Activated CD4-positive, alpha-beta T cell treated with anti-CD3 and anti-CD28 coated beads for 1 hour (primary cell): Measurements from ENCODE around the gene GRIK3.

Experiments used
- DNase-seq: peaks from one replicate; pipeline ENCODE4 v3.0.0-alpha.2; 2020

The GRIK3 gene

DNA sequence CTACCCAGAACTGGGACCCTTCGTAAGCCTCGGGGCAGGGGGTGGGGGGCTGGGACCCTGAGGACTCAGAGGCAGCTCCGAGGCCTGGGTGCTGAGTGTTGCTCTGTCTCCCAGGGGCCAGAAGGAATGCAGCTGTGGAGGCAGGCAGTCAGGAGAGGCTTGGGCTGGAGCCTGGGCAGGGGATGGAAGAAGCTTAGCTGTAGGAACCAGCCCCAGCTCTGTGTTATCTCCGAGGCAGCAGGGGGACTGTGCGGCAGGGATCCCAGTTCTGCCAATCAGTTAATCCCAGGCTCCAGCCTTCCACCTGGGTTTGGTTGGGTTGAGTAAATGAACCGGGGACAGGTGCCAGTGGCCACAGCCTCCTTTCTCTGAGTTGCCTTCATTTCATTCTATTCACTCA lies 8.2 kb upstream of the GRIK3 start:
- DNase-seq, result no peak

DNA sequence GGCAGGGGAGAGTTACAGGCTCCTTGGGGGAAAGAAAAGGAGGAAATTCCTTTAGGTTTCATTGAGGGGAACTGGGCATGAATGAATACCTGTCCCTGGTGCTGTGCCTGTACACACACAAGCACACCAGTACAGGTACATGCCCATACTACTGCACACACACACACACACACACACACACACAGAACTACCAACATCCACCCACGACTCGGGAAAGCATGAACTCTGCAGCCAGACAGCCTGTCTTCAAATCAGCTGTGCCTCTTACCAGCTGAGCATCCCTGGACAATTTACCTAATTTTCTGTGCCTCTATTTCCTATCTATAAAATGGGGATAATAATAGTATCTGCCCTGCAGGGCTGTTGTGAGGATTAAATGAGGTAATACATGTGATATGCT lies 7.2 kb upstream of the GRIK3 start:
- DNase-seq, result no peak

DNA sequence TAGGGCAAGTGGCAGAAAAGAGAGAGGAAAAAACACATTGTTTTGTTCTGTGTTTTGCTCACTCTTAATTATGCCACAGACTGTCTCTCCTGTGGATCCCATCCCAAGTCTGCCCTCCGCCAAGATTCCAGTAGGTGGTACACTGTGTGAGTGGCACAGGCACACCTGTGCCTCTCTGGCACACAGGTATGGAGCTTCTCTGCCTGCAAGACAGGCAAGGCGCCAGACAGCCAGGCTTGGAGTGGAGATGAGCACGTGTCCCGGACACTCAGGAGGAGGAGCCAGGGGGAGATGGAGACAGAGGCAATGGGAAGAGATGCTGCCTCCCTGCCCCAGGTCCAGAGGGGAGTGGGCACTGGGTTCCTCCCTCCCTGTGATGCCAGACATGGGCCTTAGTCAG lies 6.5 kb upstream of the GRIK3 start:
- no peak for DNase-seq

DNA sequence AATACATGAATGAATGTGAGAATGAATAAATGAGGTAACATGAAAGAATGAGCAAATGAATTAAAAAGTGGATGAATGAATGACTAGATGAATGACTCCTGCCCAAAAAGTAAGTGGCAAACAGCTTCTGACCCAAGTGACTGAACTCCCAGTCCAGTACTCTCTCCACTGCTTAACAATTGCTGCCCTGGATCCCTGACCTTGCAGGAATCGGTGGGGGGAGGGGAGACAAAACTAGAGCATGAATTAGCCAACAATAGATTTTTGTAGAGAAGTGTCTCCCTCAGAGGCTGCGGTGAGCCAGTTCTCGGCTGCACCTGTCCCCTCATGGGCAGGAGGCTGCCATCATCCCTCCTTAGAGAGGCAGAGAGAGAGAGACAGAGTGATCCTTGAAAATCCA lies 5.9 kb upstream of the GRIK3 start:
- no peak for DNase-seq

DNA sequence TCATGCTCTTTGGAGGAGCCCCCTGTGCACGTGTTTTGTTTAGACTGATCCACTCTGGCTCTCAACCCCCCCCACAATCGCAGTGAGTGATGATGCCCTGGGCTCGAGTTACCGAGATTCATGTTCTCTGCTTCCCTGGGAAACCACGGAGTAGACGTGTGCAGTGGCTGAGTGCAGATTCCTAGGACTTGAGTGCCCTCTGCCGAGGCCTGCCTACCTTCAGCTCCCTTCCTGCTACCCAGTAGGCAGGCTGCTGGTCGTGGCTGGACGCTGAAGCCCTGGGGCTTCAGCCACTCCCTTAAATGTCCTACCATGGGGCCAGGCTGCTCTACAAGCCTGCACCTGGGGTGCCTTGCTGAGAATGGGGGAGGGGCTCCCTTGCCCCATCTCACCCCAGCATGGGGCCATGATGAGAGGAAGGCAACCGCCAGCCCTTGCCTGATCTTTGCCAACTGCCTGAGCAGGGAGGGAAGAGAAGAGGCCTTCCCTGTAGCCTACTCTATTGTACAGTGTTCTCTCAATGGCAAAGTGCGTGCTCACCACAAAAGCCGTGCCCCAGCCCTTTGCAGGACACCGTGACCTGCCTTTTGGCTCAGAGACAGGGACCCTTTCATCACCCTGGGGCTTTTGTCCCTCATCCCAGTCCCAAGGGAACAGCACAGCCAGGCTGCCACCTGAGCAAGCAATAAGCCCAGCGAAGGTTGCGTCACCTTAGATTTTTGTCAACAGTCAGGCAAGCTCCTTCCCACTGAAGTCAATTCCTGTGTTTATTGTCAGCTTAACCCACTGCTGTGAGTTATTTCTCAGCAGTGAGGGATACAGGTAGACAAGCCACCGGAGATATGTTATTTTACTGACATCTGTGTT lies 4.1 kb upstream of the GRIK3 start:
- no peak for DNase-seq

DNA sequence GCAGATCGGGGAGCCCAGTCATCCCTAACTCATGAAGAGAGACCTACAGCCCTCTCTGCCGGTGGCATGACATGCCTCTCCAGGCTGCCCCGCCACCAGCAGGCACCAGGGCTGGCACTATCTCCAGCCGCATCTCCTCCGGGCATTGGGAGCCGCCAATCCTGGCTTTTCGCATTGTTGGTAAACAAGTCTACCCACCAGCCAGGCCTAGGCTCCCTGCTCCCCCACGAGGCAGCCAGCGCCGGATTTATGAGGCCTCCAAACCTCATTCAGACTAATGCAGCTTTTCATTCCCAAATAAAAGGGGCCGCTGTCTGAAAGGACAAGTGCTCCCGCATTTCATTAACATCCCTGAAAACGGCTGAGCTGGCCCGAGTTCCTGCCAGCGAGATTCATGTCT lies 3.4 kb upstream of the GRIK3 start:
- no peak for DNase-seq

DNA sequence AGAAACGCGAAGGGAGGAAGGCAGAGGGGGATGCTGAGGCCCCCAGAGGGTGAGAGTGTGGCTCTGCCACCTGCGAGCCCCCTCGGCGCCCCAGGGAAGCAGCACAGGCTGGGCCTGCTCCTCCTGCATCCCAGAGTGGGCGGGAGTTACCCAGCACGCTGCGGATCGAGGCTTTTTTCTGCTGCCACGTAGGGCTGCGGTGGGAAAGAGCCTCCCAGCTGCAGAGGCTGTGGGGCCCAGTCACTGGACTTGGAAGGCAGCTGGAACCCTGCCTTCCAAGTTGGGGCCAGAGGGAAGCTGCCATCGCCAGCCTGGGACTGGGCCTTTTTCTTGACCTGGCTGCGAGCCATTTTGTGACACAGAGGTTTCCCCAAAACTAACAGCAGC lies 2.3 kb upstream of the GRIK3 start:
- no peak for DNase-seq

DNA sequence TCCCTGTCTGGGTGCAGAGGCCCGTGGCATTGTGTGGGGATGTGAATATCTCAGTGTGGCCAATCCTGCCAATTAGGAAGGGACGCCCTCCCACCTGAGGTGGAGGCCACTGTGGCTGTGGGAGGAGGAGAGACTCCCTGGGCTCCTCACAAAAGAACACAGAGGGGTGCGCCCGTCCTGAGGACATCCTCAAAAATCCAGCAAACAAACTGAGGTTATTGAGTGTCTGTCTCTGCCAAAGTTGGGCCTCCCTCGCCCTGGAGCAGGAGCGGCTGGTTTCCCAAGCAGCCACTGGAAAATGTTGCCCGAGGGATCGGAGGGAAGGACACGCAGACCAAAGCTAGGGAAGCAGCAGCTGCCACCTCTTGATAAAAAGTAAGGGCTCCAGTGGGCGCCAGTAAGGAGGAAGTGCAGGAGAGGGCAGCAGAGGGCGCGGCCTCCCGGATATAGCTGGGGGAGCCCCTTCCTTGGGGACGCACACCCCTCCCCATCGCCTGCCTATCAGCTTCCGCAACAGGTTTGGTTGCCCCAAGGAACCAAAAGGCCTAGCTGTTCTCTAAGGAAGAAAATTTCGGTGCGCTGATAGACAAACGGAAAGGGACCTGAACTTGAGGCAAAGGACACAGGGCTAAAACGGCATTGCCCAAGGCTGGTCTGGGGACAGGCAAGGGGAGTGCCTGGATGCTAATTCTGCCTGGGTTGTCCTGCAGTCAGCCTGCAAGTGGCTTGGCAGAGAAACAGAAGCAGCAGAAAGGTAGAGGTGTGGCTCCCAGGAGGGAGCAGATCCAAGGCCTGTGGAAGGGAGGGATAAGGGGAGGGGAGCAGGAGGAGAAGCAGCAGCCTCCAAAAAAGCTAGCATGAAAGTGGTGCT lies 1.7 kb upstream of the GRIK3 start:
- no peak for DNase-seq

DNA sequence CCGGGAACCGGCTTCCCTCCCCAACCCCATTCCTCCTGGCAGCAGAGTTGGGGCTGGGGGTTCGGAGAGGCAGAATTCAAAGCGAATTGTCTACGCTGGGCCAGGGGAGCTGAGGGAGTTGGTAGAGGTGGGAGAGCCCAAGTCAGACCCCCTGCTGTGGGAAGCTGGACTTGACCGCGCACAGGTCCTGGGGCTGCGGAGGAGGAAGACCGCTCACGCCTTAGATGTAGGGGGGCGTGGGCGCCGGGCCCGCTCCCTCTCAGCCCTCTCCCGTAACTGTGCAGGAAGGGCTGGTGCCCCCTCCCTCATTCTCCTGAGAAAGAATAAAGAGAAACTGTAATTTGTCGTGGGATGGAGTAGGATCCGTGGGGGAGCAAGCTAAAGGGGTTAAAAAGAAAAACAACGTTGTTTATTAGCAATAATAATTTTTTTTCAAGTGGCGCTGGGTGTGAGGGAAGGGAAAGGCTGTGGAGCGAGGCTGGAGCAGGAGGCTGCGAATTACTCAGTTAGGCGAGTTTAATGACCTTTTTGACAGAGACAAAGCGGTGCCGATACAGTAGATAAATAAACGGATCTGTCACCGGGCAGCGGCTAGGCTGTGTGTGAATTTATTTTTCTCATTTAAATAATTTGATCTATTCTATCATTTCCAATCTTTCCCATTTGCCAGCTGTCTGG lies 838 bp upstream of the GRIK3 start:
- DNase-seq, result no peak

DNA sequence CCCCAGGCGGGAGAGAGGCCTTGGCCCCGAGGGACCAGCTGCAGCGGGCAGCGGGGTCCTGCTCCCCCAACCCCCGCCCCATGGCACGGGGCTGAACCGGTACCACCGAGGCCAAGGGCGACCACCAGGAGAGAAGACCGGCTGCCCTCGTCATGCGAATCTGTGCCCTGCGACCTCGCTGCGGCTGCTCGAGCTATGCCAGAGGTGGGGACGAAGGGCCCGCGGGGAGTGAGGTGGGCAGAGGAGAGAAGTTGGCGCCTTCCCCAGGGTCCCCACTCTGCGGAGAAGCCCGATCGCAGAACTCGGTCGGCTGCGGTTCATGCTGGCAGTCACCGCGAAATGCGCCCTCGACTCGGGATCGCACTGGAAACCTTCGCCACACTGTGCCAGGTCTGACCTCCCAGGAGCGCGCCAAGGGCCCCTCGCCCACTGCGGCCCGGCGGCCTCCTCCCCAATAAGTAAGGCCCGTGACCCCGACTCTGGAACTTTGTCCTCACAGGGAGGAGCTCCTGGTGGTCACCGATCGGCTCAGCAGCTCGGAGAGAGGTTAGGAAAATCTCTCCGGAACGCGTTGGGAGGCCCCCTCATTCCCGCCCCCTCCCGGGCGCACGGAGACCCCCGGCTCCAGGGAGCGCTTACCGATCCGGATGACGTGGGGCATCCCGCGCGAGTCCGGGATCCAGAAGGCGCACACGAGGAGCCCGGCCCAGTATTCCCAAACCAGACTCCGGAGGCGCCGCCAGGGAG lies 787 bp downstream of the GRIK3 start:
- DNase-seq, result no peak

DNA sequence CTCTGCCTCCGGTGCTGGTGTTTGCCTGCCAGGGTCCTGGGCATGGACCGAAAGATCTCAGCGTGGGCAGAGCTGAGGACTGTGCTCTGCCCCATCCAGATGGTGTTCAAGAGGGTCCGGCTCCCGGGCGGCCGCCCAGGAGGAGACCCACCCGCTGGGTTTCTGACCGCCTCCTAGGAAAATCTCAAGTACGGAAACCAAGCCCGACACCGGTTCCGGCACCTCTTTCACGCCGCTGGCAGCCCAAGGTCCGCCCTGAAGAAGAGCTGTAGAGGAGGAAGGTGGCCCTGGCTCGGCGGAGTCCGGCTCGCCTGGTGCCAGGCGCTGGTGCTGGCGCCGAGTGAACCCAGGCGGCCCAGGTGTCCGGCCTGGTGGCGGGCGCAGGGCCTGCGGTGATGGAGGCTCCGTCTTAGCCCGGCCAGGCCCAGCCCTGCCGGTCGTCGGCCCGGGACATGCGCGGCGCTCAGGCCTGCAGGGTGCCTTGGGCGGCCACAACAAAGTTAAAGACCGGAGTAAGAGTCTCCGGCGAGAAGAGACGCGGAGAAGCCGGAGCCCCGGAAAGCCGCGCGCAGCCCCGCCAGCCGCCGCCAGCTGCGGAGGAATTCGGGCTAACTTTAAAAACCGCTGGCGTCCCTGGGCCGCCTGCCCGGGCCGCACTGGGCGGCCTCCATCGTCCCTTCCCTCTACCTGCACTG lies 1.5 kb downstream of the GRIK3 start:
- no peak for DNase-seq

DNA sequence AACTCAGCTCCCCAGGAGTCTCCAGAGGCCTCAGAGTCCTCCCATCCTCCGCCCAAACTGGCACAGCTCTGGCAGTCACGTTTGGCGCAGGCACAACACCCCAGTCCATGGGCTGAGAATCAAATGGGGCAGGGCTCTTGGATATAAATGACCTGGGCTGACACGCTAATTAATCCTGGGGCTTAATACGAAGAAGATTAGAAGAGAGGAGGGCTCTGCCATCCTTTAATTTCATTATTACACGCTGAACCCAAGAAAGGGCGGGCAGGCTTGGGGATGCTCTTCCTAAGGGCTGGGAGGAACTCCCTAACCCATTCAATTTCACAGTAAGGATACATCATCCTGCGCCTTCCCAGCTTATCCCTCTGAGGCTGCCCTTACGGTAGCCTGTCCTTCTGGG lies 2.4 kb downstream of the GRIK3 start:
- DNase-seq, result no peak

DNA sequence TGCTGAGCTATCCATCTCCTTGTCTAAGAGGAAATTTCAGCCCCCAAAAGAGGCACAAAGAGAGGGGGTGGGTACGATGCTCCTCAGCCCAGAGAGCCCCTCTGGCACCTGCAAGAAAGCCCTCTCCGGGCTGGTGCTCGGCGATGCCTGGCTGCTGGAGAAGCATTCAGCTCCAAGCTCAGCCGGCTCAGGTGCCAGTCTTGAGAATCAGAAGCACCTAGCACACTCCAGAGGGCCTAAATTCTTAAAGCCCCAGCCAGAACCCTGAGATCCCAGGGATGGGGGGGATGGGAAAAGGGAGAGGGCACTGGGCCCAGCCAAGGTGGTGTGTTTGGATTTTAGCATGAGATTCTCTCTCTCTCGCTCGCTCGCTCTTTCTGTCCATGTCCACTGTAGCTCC lies 2.9 kb downstream of the GRIK3 start:
- no peak for DNase-seq

DNA sequence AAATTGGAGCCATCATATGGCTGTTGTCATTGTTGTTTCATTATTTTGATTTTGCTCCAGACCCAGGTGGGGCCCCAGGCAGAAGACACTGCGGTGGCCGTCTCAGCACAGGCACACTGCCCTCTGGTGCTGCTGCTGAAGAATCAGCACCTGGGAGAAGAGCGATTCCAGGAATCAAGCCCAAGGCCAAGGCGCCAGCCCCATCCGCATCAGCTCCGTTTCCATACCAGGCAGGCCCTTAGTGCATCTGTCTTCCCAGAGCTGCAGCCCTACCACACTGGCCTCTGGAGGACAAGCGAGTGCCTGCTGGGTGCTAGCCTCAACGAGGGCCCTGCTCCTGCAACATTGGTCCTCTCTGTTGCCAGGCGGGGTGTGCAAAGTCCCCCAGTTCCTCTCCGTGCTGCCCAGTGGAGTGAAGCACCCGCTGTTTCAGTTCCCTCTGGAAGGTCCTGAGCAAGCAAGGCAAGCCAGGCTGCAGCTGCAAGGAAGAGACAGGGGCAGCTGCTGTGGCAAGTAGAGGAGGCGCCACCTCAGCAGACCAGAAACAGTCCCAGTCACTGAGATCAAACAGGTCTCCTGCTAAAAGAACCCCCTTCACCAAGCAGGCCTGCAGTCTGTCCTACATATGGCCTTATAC lies 5.2 kb downstream of the GRIK3 start:
- DNase-seq, result no peak

DNA sequence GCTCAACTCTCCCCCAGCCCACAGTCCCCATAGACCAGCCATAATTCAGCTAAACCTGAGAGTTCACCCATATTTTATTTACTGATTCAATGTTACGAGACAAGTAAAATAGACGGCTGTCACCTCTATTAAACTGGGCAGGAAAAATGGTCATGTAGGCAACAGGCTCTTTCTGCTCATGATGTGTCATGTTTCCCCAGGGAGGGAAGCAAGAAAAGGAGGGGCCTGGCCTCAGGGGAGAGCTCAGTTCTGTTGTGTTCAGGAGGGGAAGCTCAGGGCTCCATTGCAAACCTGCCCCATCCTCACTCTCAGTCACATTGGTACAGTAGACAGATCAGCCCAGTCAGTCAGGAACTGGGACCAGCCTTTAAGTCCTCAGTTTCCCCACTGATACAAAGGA lies 12.8 kb downstream of the GRIK3 start:
- DNase-seq, result no peak

DNA sequence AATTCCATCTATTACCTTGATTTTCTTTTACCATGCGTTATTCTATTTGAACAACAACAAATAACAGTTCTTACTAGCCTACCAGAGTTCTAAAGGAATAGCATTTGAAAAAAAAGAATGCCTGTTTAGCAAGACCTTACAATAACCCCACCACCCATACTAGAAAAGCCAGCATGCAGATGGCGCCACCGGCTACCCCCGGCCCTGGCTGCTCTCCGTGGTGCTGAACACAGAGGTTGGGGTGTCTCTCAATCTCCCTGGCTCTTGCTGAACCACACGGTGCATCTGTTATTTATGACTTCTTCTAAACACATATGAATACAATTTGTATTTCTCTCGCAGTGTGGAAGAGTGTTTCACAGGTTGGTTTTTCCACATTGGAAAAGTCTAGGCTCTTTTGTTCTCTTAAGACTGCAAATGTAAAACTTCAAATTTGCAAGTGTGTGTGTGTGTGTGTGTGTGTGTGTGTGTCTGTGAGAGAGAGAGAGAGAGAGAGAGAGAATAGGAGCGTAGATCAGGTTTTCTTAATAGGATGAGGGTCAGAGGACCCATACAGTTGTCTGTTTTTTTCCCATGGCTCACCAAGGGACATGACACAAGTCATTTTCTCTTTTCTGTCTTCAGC lies 13.6 kb downstream of the GRIK3 start:
- DNase-seq, result no peak

DNA sequence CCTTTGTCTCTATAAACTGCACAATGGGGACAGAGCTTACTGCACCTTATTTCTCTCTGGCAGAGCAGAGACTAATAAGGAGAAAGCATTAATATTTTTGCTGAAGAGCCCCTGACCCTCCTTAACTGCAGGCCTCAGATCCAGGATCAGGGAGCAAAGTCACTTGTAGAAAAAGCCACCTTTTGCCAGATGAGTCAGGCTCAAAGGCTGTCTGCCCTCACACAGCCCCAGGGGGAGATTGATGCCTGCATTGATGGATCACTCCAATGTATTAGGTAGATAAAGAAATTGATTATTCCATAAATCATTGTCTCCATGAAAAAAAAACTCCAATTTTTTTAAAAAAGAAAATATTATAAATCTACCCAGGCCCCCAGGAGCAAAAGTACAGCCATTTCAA lies 15.8 kb downstream of the GRIK3 start:
- DNase-seq, result no peak

DNA sequence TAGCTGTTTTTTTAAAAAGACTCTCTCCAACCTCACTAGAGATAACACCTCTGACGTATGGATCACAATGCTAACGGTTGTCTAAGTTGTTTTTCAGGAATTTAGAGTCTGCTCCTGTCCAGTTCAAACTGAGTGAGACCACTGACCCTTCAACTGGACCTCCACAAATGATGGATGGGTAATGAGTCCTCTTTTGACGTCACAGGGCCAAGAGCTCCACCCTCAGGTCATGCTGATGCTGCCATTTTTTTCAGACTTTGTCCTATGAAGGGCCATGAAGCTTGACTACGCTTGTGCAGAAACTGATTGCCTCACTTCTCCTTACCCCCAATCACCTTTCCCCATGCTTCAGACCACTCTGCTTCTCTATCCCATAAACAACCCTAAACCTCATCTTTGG lies 16.6 kb downstream of the GRIK3 start:
- no peak for DNase-seq

DNA sequence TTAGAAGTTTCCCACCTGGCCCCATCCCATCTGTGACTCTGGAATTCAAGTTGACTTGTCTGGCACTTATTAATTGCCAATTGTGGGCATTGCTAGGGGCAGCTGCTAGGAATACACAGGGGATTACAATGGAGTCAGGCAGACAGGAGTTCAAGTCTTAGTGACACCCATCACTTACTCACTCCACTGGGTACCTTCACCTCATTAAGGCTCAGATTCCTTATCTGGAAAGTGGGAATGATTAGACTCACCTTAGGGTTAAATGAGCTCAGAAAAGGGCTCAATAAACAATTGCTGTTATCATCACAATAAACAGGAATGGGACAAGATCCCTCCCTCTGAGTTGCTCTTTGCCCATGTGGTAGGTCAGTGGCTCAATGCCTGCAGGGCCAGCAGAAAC lies 18.2 kb downstream of the GRIK3 start:
- DNase-seq, result no peak

DNA sequence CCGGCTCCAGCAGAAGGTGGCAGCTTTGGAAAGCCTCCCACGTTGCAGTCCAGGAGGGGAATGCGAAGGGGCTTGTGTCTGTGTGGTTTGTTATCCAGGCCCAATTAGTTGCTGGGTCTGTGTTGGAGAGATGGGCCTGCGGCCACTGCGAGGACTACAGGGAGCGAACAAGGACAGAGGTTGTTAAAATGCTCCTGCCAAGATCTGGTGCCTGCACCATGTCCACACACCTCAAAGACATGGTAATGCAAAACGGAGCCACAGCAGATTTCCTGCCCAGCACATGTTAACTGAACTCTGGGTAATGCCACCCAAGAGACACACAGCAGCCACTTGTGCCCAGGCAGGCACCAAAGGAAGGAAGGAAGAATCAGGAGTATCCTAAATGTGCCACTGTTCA lies 18.6 kb downstream of the GRIK3 start:
- no peak for DNase-seq

DNA sequence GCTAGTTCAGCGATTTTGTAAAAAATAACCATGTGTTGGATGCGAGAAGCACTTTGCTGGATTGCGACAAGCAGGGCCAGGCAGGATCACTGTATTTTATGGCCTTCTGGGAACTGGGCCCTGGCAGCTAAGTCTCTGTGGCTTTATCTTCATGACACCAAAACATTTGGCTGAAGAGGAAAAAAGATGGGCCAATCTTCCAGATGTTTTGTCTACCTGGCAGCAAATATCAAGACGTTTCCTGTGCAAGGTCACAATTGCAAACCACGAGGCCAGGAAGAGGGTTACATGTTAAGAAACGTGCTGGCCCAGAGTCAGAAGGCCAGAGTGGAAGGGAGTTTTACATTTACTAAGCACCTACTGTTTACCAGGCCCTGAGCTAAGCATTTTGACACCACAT lies 22.1 kb downstream of the GRIK3 start:
- no peak for DNase-seq
